SK-MEL-5 (cell line): ENCODE measurements around the gene HLA-DRB1. TPM values are rescaled to one million over a fixed set of nuclear protein-coding genes. Genes with fewer than 3 reads are reported as not detected.

Experiments
- small RNA-seq, 2 experiments: library from RNA; depleted of rRNA; stranded (forward); fragments of <200 nt; gene quantifications; one replicate each; pipeline ENCODE3, GENCODE V24; 2014
- total RNA-seq: library from RNA; depleted of rRNA; stranded (reverse); fragments of >200 nt; shearing (Covaris generic); gene quantifications from 2 replicates; pipeline ENCODE4 v1.2.3, GENCODE V29; 2014; rRNA removed

HLA-DRB1 gene
- total RNA-seq, 1 experiment from 2014 or later, result 2.1 TPM

Small RNA genes within 50 kb of the gene (small RNA-seq; reads per million reads assigned to genes)
- 0 reads per million in 2 experiments for gene RNU1-61P

Other genes starting within 250 kb of the HLA-DRB1 start
- not detected in 2 replicates for gene TSBP1, start 217.9 kb downstream of the HLA-DRB1 start, total RNA-seq
- not detected in 2 replicates for gene BTNL2, start 182.7 kb downstream of the HLA-DRB1 start, total RNA-seq
- 5.7 and 10.0 TPM in 2 replicates for gene HLA-DRA, start 150.0 kb downstream of the HLA-DRB1 start, total RNA-seq
- 0.29 and 0.58 TPM in 2 replicates for gene HLA-DRB5, start 59.6 kb downstream of the HLA-DRB1 start, total RNA-seq
- 0.08 and 0.37 TPM in 2 replicates for gene HLA-DQA1, start 47.6 kb upstream of the HLA-DRB1 start, total RNA-seq
- 1.0 and 2.7 TPM in 2 replicates for gene HLA-DQB1, start 76.8 kb upstream of the HLA-DRB1 start, total RNA-seq
- 0.19 TPM in 1 of 2 replicates, not detected in the other for gene HLA-DQA2, start 151.5 kb upstream of the HLA-DRB1 start, total RNA-seq
- not detected in 2 replicates for gene HLA-DQB2, start 173.7 kb upstream of the HLA-DRB1 start, total RNA-seq
- not detected in 2 replicates for gene HLA-DOB, start 227.2 kb upstream of the HLA-DRB1 start, total RNA-seq
- gene TAP2, start 248.9 kb upstream of the HLA-DRB1 start, total RNA-seq, result 52.5 and 54.2 TPM in 2 replicates